NCI-H2107 treated with DMSO at 0.1 percent for 48 hours (cell line): ENCODE data around the gene HDAC6.

Experiments
- DNase-seq: peaks from one replicate; lab custom pipeline; 2025; ENCODE audit not compliant: unreplicated experiment; lab: John Stamatoyannopoulos, UW

Gene HDAC6

GRCh38 chrX:48801280-48802088 is at the start of gene HDAC6:
Gene HDAC6, plus strand, starts transcription at chrX:48802067. Its CDS starts 626 bp downstream, at chrX:48802693.
- peak; percentile 98 for DNase-seq

- no peak for DNase-seq
These were observed 49.4 kb upstream of the HDAC6 start for GRCh38 chrX:48752498-48752897.

DNA sequence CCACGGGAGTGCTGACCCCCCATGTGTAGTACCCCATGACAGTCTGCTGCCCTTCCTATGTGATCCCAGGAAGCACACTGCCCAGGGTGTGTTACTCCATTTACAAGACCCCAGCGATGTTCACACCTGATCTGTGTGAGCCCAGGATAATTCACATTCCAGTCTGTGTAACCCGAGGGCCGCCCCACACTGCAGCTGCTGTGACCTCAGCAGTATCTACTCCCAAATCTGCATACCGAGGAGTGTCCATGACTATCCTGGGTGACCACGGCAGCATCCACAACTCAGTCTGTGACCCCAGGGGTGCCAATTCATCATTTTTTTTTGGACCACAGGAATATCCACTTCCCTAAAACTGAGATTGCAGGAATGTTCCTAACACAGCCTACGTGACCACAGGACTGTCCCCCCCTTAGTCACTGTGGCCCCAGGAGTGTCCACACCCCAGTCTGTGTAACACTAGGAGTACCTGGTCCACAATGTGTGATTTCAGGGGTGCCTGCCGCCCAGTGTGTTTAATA is 48.1 kb upstream of the HDAC6 start:
- DNase-seq = no peak

GRCh38 chrX:48754238-48754637 is 47.6 kb upstream of the HDAC6 start:
- no peak for DNase-seq

GRCh38 chrX:48761674-48762471 is 40.0 kb upstream of the HDAC6 start, which contains the start of gene GLOD5:
Gene GLOD5, plus strand, starts transcription at chrX:48761747. Its CDS starts 44 bp downstream, at chrX:48761791.
- peak; percentile 76 for DNase-seq

GRCh38 chrX:48769230-48769629 is 32.6 kb upstream of the HDAC6 start:
- DNase-seq = no peak

DNA sequence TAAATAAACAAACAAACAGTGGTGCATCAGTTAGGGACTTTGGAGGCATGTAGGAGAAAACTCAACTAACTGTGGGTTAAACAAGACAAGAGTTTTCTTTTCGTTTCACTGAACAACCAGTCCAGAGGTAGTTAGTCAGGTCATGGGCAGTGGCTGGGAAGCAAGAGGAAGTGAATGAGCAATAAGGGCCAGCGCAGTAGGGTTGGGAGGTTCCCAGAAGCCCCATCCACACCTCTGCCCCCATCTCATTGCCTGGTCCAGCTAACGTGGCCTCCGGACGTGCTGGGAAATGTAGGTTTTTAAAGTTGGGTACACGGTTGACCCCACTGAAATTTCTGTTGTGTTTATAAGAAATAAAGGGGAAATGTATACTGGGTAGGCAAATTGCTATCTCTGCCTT is 31.6 kb upstream of the HDAC6 start:
- DNase-seq = no peak

- no peak for DNase-seq
These were observed 29.3 kb upstream of the HDAC6 start for GRCh38 chrX:48772602-48773001.

DNA sequence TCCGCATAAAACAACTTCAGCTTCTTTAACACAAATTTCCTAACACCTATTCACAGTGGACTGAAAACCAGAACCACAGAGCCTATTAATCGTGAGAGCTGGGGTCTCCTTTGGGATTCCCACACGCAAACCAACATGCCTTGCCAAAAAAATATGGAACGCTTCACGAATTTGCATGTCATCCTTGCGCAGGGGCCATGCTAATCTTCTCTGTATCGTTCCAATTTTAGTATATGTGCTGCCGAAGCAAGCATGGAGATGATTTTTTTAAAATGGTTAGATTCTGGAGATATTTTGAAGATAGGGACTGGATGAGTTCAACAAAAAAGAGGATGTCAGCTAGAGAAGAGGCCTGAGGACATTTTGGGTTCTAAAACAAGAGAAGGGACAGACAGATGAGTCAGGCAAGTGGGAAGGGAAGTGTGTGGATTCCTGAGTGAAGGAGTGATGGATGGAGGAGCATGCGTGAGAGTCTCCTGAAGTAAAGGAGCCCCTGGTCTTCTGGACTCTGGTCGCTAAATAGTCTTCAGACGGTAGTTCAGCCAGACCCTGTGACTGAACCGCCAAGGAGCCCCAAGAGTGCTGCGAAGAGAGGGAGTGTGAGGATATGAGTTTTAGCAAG is 24.9 kb upstream of the HDAC6 start:
- no peak for DNase-seq

DNA sequence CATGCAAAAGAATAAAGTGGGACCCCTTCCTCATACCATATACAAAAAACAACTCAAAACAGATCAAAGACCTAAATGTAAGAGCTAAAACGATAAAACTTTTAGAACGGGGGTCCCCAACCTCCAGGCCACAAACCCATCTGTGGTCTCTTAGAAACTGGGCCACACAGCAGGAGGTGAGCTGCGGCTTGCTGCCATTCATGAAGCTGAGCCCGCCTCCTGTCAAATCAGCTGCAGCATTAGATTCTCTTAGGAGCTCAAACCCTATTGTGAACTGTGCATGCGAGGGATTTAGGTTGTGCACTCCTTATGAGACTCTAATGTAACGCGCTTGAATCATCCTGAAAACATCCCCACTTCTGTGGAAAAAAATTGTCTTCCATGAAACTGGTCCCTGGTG is 22.5 kb upstream of the HDAC6 start:
- no peak for DNase-seq

DNA sequence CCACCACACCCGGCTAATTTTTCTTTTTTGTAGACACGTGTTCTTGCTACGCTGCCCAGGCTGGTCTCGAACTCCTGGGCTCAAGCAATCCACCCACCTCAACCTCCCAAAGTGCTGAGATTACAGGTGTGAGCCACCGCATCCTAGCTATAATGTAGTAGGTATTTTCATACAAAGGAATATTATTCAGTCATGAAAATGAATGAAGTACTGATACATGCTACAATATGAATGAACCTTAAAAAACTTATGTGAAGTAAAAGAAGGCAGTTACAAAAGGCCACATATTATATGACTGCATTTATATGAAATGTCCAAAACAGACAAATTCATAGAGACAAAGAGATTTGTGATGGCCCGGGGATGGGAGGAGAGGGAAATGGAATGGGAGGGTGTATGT is 20.2 kb upstream of the HDAC6 start:
- no peak for DNase-seq

GRCh38 chrX:48782216-48782615 is 19.7 kb upstream of the HDAC6 start:
- DNase-seq = no peak

- DNase-seq = no peak
These were observed 19.1 kb upstream of the HDAC6 start for GRCh38 chrX:48782795-48783194.

- DNase-seq = no peak
These were observed 17.1 kb upstream of the HDAC6 start for GRCh38 chrX:48784726-48785125.

GRCh38 chrX:48785186-48785539 is 16.7 kb upstream of the HDAC6 start:
- no peak for DNase-seq

DNA sequence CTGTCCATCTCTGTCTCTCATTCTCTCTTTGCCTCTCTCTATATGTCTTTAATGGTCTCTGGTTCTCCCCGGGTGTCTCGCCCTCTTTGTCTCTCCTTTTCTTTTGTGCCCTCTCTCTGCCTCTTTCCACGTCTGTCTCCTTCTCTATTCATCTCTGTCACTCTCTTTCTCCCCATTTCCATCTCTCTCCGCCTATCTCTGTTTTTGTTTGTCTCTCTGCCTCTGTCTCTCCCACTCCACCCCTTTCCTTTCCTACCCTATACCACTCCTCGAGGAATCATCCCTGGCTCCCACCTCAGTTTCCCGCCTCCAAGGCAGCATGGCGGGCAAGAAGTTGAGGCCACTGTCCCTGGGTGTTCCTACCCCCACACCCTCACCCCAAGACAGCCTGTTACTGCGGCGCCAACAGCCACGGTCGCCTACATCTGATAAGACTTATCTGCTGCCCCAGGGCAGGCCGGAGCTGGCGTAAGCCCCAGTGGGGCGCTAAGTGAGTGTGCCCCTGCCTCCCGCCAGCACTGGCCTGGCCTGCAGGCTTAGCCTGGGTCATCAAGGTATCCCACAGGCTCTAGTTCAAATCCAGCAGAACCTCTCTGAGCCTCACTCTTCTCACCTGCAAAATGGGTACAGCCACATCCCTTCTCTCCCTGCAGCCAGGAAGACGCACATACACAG is 16.2 kb upstream of the HDAC6 start:
- no peak for DNase-seq

DNA sequence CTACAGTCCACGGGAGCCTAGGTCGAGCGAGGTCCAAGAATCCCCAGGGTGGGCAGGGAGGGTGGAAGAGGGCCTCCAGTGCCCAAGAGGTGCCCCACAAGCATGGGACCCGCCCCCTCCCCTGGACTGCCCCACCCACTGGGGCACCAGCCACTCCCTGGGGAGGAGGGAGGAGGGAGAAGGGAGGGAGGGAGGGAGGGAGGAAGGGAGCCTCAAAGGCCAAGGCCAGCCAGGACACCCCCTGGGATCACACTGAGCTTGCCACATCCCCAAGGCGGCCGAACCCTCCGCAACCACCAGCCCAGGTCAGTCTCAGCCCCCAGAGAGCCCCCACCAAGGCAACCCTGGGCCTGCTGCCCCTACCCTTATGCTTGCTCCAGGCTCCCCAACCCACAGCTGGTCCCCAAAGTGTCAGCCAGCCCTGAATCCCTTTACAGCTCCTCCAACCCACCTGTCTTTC is 15.5 kb upstream of the HDAC6 start, which contains the start of gene GATA1:
Gene GATA1, plus strand, starts transcription at position 250 of the 460 bp plus-strand sequence. CDS start 4,520 bp downstream, outside the sequence.
- no peak for DNase-seq

GRCh38 chrX:48786825-48787504 is 14.9 kb upstream of the HDAC6 start:
- no peak for DNase-seq

DNA sequence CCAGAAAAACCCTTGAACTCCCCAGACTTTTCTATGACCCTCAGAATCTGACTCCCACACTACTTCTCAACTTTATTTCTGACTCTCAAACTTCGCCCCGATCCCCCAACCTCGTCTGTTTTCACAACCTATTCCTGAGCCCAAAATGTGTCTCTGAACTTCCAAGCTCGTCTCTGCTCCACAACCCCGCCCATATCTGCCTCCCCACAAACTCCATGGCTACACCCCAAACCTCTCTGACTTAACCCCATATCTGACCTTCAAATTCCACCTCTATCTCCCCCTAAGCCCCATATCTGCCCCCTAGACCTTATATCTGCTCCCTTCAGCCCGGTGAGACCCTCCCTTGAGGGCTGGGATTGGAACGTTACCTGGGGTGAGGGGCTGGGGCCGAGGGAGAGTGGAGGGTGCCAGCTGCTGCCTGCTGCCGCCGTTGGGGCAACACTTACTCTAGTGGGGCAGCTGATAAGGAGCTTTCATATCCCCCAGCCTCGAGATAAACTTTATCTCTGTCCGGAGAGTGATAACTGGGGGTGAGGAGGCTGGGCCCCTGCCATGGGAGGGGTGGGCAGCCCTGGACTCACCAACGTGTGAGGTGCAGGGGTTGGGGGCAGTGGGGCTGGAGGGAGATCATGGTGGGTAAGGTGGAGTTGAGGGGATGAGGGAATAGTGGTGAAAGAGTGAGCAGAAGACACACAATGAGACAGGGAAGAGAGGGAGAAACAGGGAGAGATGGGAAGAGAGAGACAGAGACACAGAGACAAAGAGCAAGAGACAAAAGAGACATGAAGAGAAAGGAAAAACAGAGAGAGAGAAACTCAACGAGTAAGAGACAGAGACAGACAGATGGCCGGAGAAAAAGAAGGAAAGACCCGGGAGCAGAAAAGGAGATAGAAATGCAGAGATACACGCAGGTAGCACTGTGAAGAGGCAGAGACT is 14.1 kb upstream of the HDAC6 start:
- no peak for DNase-seq
